Kasumi-1 (cell line): ENCODE measurements around the gene DGKB.

Experiments
- DNase-seq, 2 experiments: peaks; one replicate each; lab custom pipeline; 2025; lab: John Stamatoyannopoulos, UW

Gene DGKB

DNA sequence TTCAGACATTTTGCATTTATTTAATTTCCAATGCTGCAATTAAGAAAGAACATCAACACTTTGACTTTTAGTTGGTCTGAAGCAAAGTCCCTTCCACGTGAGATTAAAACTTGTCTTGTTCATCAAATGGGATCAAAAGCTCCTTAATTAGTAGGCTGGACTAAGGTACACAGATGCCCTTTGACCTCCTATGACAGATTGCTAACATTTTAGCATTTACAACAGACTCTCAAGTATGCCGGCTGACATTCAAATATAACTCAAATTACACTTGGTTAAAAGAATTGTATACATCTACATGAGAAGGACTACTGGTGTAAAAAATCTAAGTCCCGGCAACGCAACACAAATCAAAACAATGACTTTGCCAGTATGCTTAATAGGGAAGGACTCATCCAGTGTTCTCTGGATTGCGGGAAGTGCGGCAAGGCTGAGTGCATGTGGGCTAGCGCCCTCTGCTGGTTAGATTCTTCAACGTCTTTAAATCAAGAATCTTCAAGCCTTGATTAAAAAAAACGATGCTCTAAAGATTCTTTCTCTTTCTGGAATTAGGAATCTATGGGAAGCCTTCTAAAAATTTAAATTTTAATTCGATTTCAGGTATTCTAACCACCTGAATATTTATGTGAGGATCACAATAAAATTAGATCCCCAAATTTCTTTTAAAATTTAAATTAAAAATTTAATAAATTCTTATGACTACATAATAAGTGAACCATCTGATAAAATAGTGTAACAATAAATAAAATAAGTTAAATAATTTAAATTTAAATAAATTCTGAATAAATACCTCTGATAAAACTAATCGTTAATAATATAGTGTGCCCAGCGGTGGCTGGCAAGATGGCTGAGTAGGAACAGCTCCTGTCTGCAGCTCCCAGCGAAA, 444.7 kb downstream of the DGKB start:
- DNase-seq = peak; percentile 41 to 42

DNA sequence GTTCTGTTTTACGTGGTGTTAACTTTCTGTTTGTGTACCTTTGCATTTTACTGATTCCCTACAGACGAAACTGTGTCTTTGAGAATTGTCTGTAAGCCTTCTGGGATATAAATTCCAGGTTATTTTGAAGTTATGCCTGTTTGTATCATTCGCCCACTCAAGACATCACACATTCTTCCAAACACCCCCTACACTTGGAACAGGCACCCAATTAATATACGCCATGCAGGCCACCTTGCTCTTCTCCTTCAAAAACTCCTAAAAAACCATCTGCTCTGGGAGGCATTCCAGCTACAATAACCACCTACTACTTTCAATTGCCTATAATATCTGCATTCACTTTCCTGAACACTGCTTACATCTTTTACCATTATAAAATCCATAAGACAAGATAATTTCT, 453.3 kb downstream of the DGKB start:
- no peak for DNase-seq

DNA sequence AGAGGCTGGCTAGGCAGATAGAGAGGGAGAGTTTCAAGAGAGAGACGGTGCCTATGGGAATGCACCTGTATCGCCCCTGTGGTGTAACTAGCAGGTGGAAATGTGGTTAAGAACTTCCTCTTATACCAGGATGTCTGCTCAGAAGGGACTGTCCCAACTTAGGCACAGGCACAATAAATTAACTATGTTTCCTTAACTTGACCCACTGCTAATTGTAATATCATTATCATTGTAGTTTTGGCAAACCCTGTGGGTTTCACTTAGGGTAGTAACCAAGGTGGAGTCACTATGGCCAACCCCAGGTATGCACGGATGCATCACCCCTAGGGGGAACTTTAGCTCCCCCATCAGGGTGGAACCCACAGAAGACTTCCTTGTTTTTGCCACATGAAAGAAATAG, 455.7 kb downstream of the DGKB start:
- no peak for DNase-seq

DNA sequence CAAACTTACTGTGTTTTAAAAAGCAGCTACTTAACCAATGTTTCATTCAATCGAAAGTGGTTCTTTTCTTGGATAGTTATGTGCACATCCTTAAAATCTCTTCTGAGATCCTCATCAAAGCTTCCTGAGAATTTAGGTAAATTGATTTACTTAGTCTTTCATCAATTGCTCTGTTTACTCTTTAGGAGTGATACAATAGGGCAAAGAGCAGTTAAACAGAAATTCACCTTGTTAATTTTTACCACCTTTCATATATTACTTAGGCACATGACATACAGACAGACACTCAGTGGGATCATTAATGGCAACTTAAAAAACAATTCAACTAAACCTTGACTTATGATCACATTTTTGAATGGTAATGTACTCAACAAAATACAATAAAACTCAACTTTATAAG, 456.3 kb downstream of the DGKB start:
- no peak for DNase-seq

DNA sequence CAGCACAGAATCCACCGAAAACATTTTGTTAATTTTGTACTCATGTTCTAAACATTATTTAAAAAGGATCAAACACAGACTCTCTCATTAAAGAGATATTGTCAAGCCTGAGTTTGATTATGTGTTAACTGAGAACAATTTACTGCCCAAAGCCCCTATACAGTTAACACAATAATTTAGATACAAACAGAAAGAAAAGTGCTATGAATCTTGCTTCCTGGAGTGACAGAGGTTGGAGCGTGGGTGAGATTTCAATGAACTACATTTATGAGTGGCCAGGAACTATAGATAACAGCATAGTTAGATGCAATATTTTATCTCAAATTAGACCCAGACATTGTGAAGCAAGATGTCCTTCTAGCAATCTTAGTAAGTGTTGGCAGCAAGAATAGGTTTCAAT, 464.2 kb downstream of the DGKB start:
- no peak for DNase-seq

DNA sequence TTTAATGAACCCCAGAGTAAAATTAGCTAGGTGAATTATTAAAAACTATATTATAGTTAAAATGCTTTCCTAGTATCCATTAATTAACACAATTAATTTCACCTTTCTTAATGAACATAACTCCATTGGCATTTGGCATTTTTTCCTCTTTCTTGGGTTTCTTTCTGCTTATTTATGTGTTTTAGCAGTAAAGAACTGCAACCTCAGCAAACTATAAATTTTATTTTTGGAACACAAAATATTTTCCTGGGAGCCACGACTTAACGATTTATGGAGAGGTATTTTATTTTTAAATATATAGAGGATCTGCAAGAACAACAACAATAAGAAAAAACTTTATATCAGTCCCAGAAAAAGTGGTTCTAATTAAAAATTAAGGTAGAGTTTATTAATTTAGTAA, 465.7 kb downstream of the DGKB start:
- no peak for DNase-seq

DNA sequence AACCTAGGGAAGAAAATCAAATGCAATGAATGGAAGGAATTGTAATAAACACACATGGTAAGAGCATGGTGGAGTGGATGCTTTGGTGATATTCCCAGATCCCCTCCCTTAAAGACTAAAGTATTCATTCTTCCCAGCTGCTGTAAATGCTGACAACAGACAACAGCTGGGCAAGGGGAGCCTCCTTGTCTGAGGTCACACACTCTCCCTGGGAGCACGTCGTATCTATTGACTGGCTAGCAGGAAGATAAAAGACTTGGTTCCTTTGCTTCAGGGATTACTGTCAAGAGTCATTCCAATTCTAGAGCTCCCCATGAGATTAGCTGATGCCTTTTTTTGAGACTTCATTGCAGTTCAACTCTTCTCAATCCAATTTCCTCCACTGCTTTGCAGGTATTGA, 469.6 kb downstream of the DGKB start:
- DNase-seq = no peak

DNA sequence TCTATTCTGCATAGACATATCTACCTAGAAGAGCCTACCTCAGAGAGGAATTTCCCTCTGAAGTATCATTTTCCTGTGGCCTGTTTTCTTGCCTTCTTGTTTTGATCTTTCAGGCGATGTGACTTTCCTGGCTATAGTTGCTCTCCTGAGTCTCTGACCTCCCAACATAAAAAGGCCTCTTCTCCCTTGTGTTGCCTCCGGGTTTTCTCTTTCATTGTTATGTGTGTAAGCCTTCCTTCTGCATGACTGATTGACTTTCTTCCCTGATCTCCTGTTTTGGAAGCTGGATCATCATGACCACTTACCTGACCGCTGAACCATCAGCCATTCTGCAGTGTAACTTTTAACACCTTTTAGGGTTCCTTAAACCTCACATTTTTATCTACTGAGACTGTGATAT, 471.6 kb downstream of the DGKB start:
- no peak for DNase-seq

DNA sequence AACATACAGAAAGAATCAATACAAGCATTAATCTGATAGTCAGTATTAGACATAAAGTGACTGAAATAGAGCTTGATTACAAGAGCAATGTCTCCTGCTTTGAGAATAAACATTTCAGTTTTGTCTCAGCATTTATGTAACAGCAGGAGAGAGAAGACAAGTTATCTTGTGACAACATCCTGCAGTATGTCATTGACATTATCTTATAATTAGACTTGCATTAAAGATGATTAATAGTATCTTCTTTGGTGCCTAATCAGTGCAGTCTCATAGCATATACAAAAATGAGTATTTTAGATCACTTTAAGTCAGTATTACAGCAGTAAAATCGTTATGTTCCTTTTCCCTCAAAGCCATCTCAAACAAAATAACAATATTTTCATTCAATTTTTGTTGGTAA, 477.0 kb downstream of the DGKB start:
- no peak for DNase-seq

DNA sequence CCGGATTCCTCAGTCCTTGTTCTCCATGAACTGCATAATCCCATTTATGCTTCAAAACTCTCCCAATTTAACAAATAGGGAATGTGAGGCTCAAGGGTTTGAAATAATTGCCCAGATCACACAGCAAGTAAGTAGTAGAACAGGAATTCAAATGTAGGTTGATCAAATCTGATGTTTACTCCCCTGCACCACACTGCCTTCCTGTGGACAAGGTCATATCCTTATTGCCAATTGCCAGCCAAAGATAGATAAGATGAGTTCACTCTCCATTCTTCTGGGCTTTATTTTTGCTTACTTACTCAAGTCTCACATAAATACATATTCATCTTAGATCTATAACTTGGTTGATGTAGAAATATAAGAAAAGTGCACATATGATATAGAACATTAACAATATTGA, 477.9 kb downstream of the DGKB start:
- DNase-seq = no peak

DNA sequence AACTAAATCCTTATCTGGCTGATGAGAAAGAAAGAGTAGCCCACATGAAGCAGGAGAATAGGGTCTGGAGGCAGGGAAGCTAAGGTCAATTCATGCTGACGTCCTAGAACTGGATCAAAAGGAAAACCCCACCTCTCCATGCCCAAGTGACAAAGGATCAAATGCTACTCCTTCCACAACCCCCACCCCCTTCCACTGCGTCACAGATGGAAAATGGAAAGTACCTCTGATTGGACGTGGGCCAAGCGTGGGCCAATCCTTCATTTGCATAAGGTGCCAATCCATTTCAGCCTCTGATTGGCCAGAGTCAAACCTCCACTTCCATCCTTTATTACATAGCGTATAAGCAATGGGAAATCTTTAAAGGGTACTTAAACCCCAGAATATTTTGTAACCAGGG, 481.8 kb downstream of the DGKB start:
- DNase-seq = no peak

DNA sequence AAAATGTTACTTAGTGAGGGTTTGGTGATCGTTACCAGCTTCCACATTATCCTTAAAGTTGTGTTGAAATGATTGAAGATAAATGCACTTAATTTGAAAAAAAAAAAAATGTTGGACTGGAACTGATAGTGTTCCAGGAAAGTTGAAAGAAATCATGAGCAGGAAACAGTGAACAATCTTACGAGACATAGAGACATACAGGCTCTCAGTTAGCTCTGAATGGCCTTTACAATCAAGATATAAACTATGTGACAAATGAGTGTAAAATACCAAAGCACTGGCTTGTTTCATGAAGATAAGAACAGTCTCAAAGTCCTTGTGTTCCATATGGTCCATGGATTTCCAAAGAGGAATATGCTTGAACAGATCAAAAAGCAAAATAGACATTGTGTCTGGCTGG, 483.0 kb downstream of the DGKB start:
- no peak for DNase-seq

DNA sequence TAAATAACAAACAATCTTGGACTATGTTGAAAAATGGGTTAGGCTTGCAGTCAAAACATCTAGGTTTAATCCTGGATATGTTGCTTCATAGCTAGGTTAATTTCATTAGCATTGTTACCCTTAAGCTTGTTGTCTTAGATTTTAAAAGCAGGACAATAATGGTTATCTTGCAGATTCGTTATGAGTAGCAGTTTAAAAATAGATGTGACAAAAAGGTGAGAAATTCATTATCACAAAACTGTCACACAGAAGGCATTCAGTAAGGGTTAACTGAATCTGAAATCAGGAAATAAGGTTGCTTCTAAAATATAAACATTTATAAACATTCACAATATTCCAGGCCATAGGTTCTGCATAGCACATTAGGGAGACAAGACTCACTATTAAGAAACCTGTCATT, 483.9 kb downstream of the DGKB start:
- DNase-seq = no peak

DNA sequence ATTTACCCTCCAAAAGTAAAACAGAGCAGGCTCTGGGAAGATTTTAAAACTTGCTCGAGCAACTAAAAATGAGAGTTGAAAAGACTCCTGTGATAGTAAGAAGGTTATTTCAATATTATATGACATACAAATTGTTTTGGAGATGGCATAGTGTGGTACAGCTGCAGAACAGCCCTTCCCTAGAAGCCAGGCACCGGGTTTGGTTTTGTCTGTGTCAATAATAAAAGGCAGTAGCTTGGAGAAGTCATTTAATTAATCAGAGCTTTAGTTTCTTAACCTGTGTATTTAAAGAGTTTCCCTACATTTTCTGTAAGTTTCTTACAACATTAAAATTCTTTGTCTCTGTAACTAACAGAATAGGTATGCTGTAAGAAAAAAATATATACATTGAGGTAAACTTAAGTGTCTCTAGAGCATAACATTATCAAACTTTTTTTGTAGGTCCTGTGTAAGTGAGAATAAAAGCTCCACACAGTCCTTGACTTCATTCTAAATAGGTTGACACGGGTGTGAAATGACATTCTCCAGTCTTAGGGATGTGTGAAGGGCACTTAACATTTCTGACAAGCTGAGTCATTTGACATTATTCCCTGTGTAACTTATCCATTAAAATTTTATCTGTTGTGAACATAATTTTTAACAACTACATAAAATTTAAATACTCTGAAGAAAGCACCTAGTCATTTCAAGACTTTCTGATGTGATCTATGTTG, 488.1 kb downstream of the DGKB start:
- no peak for DNase-seq

DNA sequence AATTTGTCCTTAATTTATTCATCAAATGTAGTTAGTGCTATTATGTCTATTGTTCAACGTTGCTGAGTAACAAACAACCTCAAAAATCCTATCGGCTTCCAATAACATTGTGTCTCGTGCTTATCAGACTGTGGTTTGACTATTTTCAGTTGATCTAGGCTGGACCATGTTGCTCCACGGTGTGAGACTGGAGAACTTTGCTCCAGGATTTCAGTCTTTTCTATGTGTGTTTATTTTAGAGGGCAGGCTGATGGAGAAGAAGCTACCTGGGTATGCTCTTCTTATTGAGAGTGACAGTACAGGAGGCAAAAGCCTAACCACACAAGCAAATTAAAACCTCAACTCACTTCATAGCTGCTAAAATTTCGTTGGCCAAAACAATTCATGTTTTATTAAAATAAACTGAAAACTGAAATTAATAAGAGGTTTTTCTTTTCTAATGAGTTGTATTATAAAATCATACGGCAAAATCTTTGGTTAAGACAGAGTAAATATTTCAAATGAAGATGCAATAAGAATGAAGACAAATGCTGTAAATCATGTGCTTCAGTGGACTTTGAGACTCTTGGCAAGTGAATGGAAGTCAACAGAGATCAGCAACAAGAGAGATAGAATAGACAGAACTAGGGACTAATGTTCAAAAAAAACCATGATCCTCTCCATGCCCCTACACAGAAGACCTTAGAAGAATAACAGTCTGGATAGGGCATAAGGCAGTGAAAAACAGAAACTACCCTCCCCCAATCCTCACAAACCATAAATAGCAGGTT, 495.1 kb downstream of the DGKB start:
- DNase-seq = no peak

DNA sequence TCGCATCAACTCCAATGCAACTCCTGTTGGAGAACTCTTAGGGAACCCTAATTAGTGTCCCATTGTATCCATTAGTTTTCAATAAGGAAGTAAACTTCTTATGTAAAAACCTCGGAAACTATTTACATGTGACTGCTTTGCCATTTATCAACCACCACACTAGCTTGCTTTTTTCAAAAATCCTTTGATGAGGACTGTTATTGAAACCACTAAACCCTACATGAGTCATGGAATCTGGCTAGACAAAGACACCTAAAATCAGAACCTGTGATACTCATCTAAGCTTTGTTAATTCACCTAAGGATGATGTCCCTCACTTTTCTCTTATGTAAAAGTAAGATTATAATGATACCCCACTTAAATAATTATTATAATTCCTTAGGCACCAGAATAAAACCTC, 499.0 kb downstream of the DGKB start:
- no peak for DNase-seq

DNA sequence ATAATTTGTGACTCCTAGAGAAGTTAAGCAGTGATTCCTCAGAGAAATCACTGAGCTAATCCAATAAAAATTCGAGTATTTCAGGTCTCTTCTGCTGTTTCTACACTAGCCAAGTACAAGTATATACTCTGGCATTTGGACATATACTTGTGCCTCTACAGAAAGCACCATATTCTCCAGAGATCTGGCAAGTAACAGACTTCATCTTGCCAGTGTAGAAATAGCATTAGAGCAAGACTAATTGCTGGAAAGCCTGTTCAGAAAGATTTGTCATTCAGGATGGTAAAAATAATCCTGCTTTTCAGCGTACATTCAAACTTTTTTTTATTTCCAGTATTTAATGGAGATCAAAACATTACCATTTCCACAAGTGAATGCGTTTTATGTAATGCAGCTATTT, 502.3 kb downstream of the DGKB start:
- DNase-seq = no peak

DNA sequence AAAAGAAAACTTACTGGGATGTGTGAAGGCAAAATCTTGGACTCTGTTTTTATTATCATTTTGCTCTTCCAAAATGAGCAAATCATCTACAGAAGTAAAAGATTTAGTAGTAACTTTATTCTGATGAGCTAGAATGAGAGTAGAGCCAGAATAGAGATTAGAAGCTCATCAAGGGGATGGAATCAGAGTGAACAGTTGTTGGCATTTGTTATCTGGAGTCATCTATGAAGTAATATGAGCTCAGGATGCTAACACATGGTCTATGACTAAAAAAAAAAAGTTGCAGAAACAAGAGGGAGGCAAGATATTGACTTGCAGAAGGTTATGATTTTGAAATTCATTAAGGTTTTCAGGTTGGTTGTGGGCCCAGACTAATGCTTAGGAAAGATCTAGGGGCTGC, 504.0 kb downstream of the DGKB start:
- DNase-seq = no peak

DNA sequence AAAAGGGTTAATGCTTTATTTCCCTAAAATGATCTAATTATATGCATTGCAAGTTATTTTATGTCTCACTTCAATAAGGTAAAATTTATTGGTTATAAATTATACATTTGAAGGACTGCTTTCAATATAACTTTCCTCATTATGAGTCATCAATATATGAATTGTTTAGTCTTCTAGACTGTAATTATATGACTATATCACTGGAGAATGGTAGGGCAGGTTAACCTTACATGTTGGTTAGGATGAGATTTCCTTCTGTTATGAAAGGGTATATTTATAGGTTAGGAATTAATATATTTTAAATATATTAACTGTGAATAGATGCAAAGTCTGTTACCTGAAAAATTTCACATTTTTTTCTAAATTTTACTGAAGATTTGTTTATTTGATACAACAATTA, 506.7 kb downstream of the DGKB start:
- DNase-seq = no peak

DNA sequence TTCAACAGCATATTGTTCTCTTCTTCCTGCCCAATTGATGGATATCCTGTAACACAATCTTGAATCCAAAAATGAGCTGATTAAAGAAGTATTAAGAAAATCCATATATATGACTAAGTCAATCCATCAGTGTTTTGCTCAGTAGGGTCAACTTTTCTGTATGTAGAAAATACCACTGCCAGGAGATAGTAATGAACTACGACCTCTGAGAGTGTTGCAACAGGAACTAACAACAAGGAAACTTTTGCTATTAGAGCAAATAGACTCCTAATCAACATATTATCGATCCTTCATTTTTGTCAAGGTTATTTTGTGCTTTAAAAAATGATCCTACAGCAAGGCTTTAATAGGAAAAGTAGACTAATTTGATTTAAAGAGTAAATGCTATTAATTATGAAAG, 507.8 kb downstream of the DGKB start:
- no peak for DNase-seq

DNA sequence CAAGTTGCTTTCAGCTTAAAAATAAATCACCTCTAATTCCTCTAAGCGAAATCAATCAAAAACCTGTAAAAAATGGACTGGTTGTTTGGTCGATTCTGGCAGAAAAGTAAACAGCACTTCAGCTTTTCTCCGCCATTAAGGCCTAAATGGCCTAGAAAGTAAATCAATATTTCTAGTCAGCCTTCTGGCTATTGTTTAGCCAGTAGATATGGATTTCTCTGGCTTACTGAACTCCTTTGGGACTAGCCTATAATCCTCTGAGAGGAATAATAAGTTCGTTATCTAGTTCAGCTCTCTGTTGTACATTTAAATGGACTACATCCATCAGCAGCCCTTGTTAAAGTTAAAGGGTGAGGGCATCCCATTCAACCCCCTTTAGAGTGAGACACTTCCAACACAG, 513.0 kb downstream of the DGKB start:
- DNase-seq = no peak

DNA sequence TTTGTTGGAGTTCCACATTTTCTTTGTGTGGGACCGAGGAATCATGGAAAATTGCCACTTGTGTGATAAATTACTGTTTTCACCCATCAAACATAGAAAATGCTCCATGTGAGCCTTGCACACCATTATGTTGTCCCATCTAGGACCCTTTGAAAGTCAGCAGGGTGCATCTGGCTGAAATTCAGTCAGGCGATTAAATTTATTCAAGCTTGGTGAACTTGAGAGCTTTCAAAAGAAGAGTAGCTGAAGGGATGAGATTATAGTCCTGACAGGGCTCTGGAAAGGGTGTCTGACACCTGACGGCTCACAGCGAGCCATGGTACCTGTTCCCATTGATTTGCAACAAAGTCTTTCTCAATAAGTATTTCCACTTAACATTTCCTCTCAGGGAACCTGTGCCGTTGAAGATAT, 513.4 kb downstream of the DGKB start:
- no peak for DNase-seq

DNA sequence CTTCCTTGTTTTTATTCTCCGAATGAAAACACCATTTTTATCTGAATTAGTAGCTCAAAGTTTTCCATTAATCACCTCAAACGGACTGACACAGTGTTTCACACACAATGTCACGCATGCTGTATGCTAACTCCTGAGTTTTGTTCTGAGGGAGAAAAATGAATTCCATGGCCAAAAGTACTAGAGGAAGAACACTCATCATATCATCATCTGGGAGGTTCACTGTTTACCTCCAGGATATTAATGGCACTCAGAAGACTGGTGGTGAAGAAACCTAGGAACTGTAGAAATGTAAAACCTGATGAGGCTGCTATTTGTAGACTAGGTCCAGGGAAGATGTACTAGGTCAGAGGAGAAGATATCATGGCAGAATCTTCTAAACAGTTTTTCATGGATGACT, 517.5 kb downstream of the DGKB start:
- DNase-seq = no peak
